Esophagus muscularis mucosa (tissue), 4 donors: Measurements from ENCODE around the gene TUBGCP6.

Experiments
- CTCF ChIP-seq, 3 experiments: fragments of 200-600 bp in 2 of 3; fragments of 450-650 bp in 1 of 3; sonication (generic) in 2 of 3; IDR thresholded peaks; one replicate each; pipeline ENCODE4 v1.5.1; 2017 to 2019; ENCODE audit warnings: antibody characterized with exemption in 3 of 3, mild to moderate bottlenecking in 2 of 3, moderate library complexity in 1 of 3
- EP300 ChIP-seq: sonication (generic); formaldehyde crosslinking; IDR thresholded peaks from one replicate; pipeline ENCODE4 v1.6.1; 2017; ENCODE audit warnings: antibody characterized with exemption
- POLR2AphosphoS5 ChIP-seq, 2 donors: sonication (generic); formaldehyde crosslinking; IDR thresholded peaks; one replicate each; pipeline ENCODE4 v1.6.1; 2017; ENCODE audit warnings: antibody characterized with exemption in 2 of 2

- no peak for TF ChIP-seq POLR2AphosphoS5 (IDR thresholded peaks at IDR 0.05)
- TF ChIP-seq CTCF (IDR thresholded peaks at IDR 0.05) = no peak
- no peak for TF ChIP-seq EP300
Observed at GRCh38 chr22:50178471-50178864, 66.4 kb downstream of the TUBGCP6 start.
